K562 (cell line): Measurements from ENCODE around the gene SPATS2. TPM values are rescaled to one million over a fixed set of nuclear protein-coding genes. Genes with fewer than 3 reads are reported as not detected.

ENCODE experiments used
- ATAC-seq: fragments of 200-7000 bp; cut with Tn5 transposase; 3 replicates; pipeline ENCODE4 v1.9.1; 2020; ENCODE audit warnings: moderate library complexity
- BruUV-seq: library from RNA; stranded (reverse); fragments of 400-500 nt; replicated peaks from 2 replicates; lab custom pipeline; 2021; lab: Mats Ljungman, UMichigan
- CTCF ChIA-PET: fragments of 300-600 bp; formaldehyde crosslinking; extraction: SDS; loops from one replicate; lab custom pipeline; 2021; ENCODE audit warnings: low intra/inter-chr PET ratio; lab: Yijun Ruan, JAX
- POLR2A ChIA-PET: fragments of 300-600, 350-650 bp; sonication (Branson Sonifier 250); formaldehyde crosslinking; extraction: SDS; loops from one replicate; lab custom pipeline; 2021; ENCODE audit warnings: antibody characterized with exemption, inconsistent platforms; lab: Yijun Ruan, JAX
- DNase-seq, 4 experiments: peaks; one replicate each; pipeline versions ENCODE4 v3.0.0 to v3.0.0-alpha.2; 2011 to 2018; ENCODE audit warnings: low spot score in 3 of 4, mixed read lengths in 3 of 4; ENCODE audit errors: extremely low read depth in 1 of 4
- FAIRE-seq: peaks from 2 replicates; lab custom pipeline; 2011; peaks lifted over from hg19 to GRCh38; lab: Jason Lieb, UNC
- H2AFZ ChIP-seq: 2 replicates; pipeline ENCODE4 v1.6.0; 2011; ENCODE audit warnings: low read depth, low read length, control low read depth, inconsistent platforms
- H3K27ac ChIP-seq: fragments of 200-600 bp; 3 replicates; pipeline ENCODE4 v1.8.0; 2011; ENCODE audit warnings: low read depth, mild to moderate bottlenecking, control low read depth, inconsistent platforms, low read length, moderate library complexity, mixed read lengths; ENCODE audit errors: extremely low read depth
- H3K27me3 ChIP-seq, 2 experiments: fragments of 300-600 bp in 1 of 2; 2 replicates in 1 of 2; 3 replicates in 1 of 2; pipeline versions ENCODE4 v1.6.0 to v1.8.0; 2011; ENCODE audit warnings: inconsistent platforms in 2 of 2, low read length in 2 of 2, mild to moderate bottlenecking in 1 of 2, mixed read lengths in 1 of 2, moderate library complexity in 1 of 2; ENCODE audit not compliant: control insufficient read depth in 2 of 2, insufficient read depth in 2 of 2
- H3K36me3 ChIP-seq: fragments of 300-600 bp; 3 replicates; pipeline ENCODE4 v1.8.0; 2011; ENCODE audit warnings: mild to moderate bottlenecking, low read length, inconsistent platforms; ENCODE audit not compliant: control insufficient read depth, insufficient read depth
- H3K4me1 ChIP-seq, 2 experiments: fragments of 200-600 bp in 1 of 2; replicated peaks in 1 of 2; 2 replicates in 1 of 2; 3 replicates in 1 of 2; pipeline versions ENCODE4 v1.5.1 to v1.8.0; 2011; ENCODE audit warnings: inconsistent platforms in 2 of 2, low read length in 2 of 2, mild to moderate bottlenecking in 1 of 2, mixed read lengths in 1 of 2, moderate library complexity in 1 of 2; ENCODE audit not compliant: control insufficient read depth in 2 of 2, insufficient read depth in 2 of 2
- H3K4me2 ChIP-seq: 2 replicates; pipeline ENCODE4 v1.6.1; 2011; ENCODE audit warnings: low read length, control low read depth, inconsistent platforms, mixed read lengths; ENCODE audit not compliant: insufficient read depth
- H3K4me3 ChIP-seq: fragments of 200-600 bp; sonication (generic), shearing (Covaris generic); 2 replicates; pipeline ENCODE4 v1.5.1; 2016; ENCODE audit warnings: control low read depth, inconsistent platforms
- H3K79me2 ChIP-seq: fragments of 200-600 bp; 3 replicates; pipeline ENCODE4 v1.8.0; 2011; ENCODE audit warnings: low read length, inconsistent platforms; ENCODE audit not compliant: control insufficient read depth, insufficient read depth
- H3K9ac ChIP-seq, 2 experiments: 2 replicates each; pipeline versions ENCODE4 v1.6.0 to v1.6.1; 2011; ENCODE audit warnings: low read depth in 2 of 2, low read length in 2 of 2, control low read depth in 1 of 2, inconsistent platforms in 1 of 2, mild to moderate bottlenecking in 1 of 2, mixed read lengths in 1 of 2; ENCODE audit not compliant: insufficient read depth in 1 of 2
- H3K9me1 ChIP-seq: one replicate; pipeline ENCODE4 v1.6.0; 2011; ENCODE audit warnings: inconsistent platforms, mild to moderate bottlenecking, low read length, moderate library complexity; ENCODE audit not compliant: control insufficient read depth, insufficient read depth
- H3K9me3 ChIP-seq: replicated peaks from 2 replicates; pipeline ENCODE4 v1.5.1; 2011; ENCODE audit warnings: low read depth, low read length, inconsistent platforms; ENCODE audit not compliant: control insufficient read depth, insufficient read depth
- H4K20me1 ChIP-seq: replicated peaks from 2 replicates; pipeline ENCODE4 v1.6.1; 2011; ENCODE audit warnings: low read length, inconsistent platforms, mixed read lengths; ENCODE audit not compliant: control insufficient read depth, insufficient read depth
- TGIF2 ChIP-seq: sonication (generic); formaldehyde crosslinking; IDR thresholded peaks from 2 replicates; pipeline ENCODE4 v1.8.1; 2022; ENCODE audit warnings: mild to moderate bottlenecking, missing genetic modification reagents, moderate library complexity
- ZBTB7A ChIP-seq: IDR thresholded peaks from 2 replicates; pipeline ENCODE4 v1.6.1; 2011; ENCODE audit warnings: low read depth, mild to moderate bottlenecking, low read length, moderate library complexity, borderline replicate concordance; ENCODE audit not compliant: control insufficient read depth
- WGBS: fragments of 100-300 bp; shearing (Covaris generic); methylation state at CpG from one replicate; pipeline ENCODE4 v1.1.6; 2016; ENCODE audit warnings: low coverage, mixed read lengths; ENCODE audit not compliant: insufficient coverage; ENCODE audit errors: missing lambda C conversion rate; 5-methylcytosine and 5-hydroxymethylcytosine counted together
- in situ Hi-C: fragments of 300-500 bp; cut with MboI; formaldehyde crosslinking; loops from 4 replicates; pipeline ENCODE4 v1.15.0; 2018; ENCODE audit warnings: inconsistent platforms, mixed read lengths
- intact Hi-C: fragments of 100-400 bp; cut with micrococcal nuclease; formaldehyde crosslinking; loops from 2 replicates; pipeline ENCODE4 v1.14.2; 2022
- polyA plus RNA-seq, 8 experiments: library from polyadenylated mRNA; depleted of rRNA in 4 of 8; stranded (reverse) in 5 of 8; unstranded in 3 of 8; fragments of >200 nt; fragmentation: Nextera tagmentation in 2 of 8; fragmentation: Illumina TruSeq in 1 of 8; extraction: Ambion mirVana in 2 of 8; extraction: Trizol in 1 of 8; gene quantifications; 2 replicates each; pipeline versions ENCODE4 v1.2.1 to v1.2.3, GENCODE V29; 2011 to 2014; ENCODE audit warnings: inconsistent platforms in 1 of 8, missing spikeins in 1 of 8
- total RNA-seq, 7 experiments: library from RNA; depleted of rRNA in 6 of 7; stranded (reverse); fragments of >200 nt in 6 of 7; fragmentation: Illumina TruSeq in 2 of 7; extraction: Trizol in 2 of 7; gene quantifications; 2 replicates each; pipeline versions ENCODE4 v1.2.1 to v1.2.3, GENCODE V29; 2011 to 2021; ENCODE audit warnings: low replicate concordance in 1 of 7
- TF ChIP-seq, protein P1 (sequence below), 2 experiments: IDR thresholded peaks; 2 replicates each; pipeline ENCODE4 v1.6.1; 2011; ENCODE audit warnings: borderline replicate concordance in 1 of 2, control low read depth in 1 of 2, low read depth in 1 of 2, low read length in 1 of 2, mild to moderate bottlenecking in 1 of 2, mixed read lengths in 1 of 2, moderate library complexity in 1 of 2; ENCODE audit not compliant: insufficient read depth in 1 of 2, insufficient read length in 1 of 2, poor library complexity in 1 of 2, severe bottlenecking in 1 of 2; ENCODE audit errors: extremely low read depth in 1 of 2
- TF ChIP-seq, protein P2 (sequence below): sonication (generic); formaldehyde crosslinking; IDR thresholded peaks from 2 replicates; pipeline ENCODE4 v1.8.1; 2022; ENCODE audit warnings: missing genetic modification reagents
- TF ChIP-seq, protein P3 (sequence below), 2 experiments: fragments of 450-650 bp in 1 of 2; sonication (generic) in 1 of 2; formaldehyde crosslinking in 1 of 2; IDR thresholded peaks; 2 replicates each; pipeline versions ENCODE4 v1.7.1 to v1.9.0; 2016 to 2022; ENCODE audit warnings: inconsistent platforms in 1 of 2, mild to moderate bottlenecking in 1 of 2, missing genetic modification reagents in 1 of 2

Gene SPATS2
- total and polyA plus RNA-seq, 9 of the 15 experiments (the other 6 are each of a cell fraction or from before 2014, with no cell fraction given), result 5.4 to 48.2 (median 17.5) TPM

DNA sequence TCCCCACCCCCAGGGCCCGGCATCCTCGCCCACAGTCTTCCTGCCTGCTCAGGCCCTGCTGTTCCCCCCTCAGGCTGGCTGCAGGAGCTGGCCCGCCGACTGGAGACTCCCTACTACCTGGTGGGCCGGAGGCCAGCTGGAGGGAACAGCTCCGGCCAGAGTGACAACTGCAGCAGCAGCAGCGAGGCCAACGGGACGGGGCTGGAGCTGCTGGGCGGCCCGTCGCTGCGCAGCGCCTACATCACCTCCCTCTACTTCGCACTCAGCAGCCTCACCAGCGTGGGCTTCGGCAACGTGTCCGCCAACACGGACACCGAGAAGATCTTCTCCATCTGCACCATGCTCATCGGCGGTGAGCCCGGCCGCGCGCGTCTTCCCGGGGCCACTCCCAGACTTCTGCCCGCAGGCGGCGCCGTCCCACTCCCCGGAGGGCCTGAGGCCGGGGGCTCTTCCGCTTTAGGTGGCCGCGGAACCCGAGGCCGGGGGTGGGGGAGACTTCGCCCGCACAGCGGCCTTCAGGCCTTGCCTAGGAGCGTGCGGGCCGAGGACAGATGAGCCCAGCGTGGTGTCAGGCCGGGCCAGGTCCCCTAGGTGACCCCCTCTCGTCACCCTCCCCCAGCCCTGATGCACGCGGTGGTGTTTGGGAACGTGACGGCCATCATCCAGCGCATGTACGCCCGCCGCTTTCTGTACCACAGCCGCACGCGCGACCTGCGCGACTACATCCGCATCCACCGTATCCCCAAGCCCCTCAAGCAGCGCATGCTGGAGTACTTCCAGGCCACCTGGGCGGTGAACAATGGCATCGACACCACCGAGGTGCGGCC, 181.8 kb downstream of the SPATS2 start:
- CTCF ChIA-PET, result interaction anchor here (0.6 kb wide), 1 partner anchor 542 kb away, joined by 4 read pairs; no protein-coding TSS in a partner anchor
- 29% methylated on average over 57 of the region's 70 CpGs for WGBS
- TF ChIP-seq, protein P1, sequence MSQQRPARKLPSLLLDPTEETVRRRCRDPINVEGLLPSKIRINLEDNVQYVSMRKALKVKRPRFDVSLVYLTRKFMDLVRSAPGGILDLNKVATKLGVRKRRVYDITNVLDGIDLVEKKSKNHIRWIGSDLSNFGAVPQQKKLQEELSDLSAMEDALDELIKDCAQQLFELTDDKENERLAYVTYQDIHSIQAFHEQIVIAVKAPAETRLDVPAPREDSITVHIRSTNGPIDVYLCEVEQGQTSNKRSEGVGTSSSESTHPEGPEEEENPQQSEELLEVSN (IDR thresholded peaks at IDR 0.05; ENCODE audit: borderline replicate concordance in 1 of 2, extremely low read depth in 1 of 2, insufficient read depth in 1 of 2, insufficient read length in 1 of 2, low read depth in 1 of 2, low read length in 1 of 2, poor library complexity in 1 of 2, severe bottlenecking in 1 of 2), result peak in 1 of 2 experiments; percentile 17
- TF ChIP-seq, protein P2, sequence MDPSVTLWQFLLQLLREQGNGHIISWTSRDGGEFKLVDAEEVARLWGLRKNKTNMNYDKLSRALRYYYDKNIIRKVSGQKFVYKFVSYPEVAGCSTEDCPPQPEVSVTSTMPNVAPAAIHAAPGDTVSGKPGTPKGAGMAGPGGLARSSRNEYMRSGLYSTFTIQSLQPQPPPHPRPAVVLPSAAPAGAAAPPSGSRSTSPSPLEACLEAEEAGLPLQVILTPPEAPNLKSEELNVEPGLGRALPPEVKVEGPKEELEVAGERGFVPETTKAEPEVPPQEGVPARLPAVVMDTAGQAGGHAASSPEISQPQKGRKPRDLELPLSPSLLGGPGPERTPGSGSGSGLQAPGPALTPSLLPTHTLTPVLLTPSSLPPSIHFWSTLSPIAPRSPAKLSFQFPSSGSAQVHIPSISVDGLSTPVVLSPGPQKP (CRISPR knock-in tag), result no peak
- TF ChIP-seq, protein P3, sequence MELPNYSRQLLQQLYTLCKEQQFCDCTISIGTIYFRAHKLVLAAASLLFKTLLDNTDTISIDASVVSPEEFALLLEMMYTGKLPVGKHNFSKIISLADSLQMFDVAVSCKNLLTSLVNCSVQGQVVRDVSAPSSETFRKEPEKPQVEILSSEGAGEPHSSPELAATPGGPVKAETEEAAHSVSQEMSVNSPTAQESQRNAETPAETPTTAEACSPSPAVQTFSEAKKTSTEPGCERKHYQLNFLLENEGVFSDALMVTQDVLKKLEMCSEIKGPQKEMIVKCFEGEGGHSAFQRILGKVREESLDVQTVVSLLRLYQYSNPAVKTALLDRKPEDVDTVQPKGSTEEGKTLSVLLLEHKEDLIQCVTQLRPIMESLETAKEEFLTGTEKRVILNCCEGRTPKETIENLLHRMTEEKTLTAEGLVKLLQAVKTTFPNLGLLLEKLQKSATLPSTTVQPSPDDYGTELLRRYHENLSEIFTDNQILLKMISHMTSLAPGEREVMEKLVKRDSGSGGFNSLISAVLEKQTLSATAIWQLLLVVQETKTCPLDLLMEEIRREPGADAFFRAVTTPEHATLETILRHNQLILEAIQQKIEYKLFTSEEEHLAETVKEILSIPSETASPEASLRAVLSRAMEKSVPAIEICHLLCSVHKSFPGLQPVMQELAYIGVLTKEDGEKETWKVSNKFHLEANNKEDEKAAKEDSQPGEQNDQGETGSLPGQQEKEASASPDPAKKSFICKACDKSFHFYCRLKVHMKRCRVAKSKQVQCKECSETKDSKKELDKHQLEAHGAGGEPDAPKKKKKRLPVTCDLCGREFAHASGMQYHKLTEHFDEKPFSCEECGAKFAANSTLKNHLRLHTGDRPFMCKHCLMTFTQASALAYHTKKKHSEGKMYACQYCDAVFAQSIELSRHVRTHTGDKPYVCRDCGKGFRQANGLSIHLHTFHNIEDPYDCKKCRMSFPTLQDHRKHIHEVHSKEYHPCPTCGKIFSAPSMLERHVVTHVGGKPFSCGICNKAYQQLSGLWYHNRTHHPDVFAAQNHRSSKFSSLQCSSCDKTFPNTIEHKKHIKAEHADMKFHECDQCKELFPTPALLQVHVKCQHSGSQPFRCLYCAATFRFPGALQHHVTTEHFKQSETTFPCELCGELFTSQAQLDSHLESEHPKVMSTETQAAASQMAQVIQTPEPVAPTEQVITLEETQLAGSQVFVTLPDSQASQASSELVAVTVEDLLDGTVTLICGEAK (IDR thresholded peaks at IDR 0.05), result no peak
- TF ChIP-seq, protein P3 (CRISPR knock-in tag; IDR thresholded peaks at IDR 0.05), result no peak
- TF ChIP-seq ZBTB7A, result peak; percentile 67; the same call in 1 of the 2 replicates
- TF ChIP-seq TGIF2 (CRISPR knock-in tag), result no peak

More for the DNA sequence above, 181.8 kb downstream of the SPATS2 start:
- H3K4me1 ChIP-seq, result peaks cover 0 to 15% of the 10 kb centered on the region in 2 experiments; a peak in 3 of 5 replicates
- intact Hi-C loops, result no loop called here
- no peaks in the 10 kb centered on the region for H3K9me3 ChIP-seq
- H3K9ac ChIP-seq, result peak overlapping the region in 1 of 2 experiments; percentile 65; a peak in 2 of 4 replicates
- H4K20me1 ChIP-seq, result 0 out of 2 replicates have a peak, but pooled peaks cover 3% of the 10 kb centered on the region
- H3K27me3 ChIP-seq, result peaks cover 13 to 58% of the 10 kb centered on the region in 2 experiments; a peak in 4 of 5 replicates
- H3K4me2 ChIP-seq, result peak overlapping the region; percentile 58
- H3K27ac ChIP-seq, result no peak overlapping the region
- H3K9me1 ChIP-seq, result peaks cover 3% of the 10 kb centered on the region
- H3K79me2 ChIP-seq, result no peaks in the 10 kb centered on the region
- DNase-seq (peak; percentile 34 to 73 (median 67)), ATAC-seq (peak; percentile 68), FAIRE-seq (no peak)
- BruUV-seq, result no TSS peak
- H3K36me3 ChIP-seq, result no peaks in the 10 kb centered on the region
- H3K4me3 ChIP-seq, result no peak overlapping the region
- peak overlapping the region; percentile 89 for H2AFZ ChIP-seq
- in situ Hi-C loops, result no loop called here
- POLR2A ChIA-PET, result interaction anchor here (0.7 kb wide), 1 partner anchor 15 kb away, joined by 4 read pairs; no protein-coding TSS in a partner anchor
